ENCODE results near the gene CRIM1.
A peak's percentile ranks its signal among the peaks of the same experiment; 100 is the strongest.

The CRIM1 gene

DNA sequence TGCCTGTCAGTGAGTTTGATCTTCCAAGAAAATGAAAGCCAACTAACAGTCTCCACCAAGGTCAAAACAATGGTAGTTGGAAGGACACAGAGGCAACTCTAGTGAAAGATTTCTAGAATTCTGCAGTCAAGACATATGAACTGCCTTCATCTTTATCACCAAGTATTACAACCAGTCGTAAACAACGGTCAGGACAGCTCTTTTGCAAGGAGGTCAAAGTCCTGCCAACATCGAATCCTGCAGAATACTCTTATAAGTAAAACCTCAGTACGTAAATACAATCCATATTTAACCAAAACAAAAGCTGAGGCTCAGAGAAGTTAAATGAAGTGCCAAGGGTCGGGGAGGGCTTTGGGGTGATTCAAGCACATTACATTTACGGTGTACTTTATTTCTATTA, 239.3 kb downstream of the CRIM1 start:
- intact Hi-C loops (cut with DNase I), result loop anchor here (5.0 kb wide), 2 partner anchors 33 to 238 kb away; partner anchors contain the start of gene CRIM1
- no peak for DNase-seq

DNA sequence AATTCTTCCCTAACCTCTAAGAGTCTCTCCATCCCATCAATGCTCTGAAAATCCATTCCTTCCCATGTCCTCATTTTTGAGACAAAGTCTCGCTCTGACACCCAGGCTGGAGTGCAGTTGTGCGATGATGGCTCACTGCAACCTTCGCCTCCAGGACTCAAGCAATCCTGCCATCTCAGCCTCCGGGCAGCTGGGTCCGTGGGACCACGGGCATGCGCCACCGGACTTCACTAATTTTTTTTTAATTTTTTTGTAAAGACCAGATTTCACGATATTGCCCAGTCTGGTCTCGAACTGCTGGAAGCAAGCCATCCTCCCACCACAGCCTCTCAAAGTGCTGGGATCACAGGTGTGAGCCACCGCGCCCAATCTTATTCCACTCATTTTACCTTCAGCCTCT, 240.8 kb downstream of the CRIM1 start:
- intact Hi-C loops (cut with DNase I), result loop anchor here (5.0 kb wide), 2 partner anchors 34 to 239 kb away; partner anchors contain the start of gene CRIM1
- peak in 2 of 10 donors; percentile 68 to 73 for DNase-seq

DNA sequence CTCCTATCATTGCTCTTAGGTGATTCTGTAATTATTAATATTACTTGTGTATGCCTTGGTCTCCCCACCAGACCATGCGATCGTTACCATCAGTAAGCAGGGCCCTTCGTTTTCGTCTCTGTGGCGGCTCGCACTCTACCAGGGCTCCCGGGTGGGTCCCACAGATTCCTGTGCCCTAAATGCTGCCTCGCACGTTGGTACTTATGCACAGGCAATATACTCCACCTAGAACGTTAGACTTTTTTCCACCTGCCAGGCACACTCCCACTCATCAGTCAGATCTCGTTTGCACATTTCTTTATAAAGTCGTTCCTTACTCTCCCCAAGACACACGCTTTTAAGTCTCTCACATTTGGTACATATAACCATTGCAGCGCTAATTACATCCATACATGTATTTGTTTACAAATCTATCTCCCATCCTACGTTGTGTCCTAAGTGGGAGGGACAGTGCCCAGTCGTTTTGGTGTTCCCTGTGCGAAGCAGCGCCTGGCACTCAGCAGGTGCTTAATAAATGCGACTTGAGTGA, 241.5 kb downstream of the CRIM1 start:
- intact Hi-C loops (cut with DNase I), result loop anchor here (5.0 kb wide), 2 partner anchors 35 to 240 kb away; partner anchors contain the start of gene CRIM1
- DNase-seq, result peak in 1 of 10 donors; percentile 15

DNA sequence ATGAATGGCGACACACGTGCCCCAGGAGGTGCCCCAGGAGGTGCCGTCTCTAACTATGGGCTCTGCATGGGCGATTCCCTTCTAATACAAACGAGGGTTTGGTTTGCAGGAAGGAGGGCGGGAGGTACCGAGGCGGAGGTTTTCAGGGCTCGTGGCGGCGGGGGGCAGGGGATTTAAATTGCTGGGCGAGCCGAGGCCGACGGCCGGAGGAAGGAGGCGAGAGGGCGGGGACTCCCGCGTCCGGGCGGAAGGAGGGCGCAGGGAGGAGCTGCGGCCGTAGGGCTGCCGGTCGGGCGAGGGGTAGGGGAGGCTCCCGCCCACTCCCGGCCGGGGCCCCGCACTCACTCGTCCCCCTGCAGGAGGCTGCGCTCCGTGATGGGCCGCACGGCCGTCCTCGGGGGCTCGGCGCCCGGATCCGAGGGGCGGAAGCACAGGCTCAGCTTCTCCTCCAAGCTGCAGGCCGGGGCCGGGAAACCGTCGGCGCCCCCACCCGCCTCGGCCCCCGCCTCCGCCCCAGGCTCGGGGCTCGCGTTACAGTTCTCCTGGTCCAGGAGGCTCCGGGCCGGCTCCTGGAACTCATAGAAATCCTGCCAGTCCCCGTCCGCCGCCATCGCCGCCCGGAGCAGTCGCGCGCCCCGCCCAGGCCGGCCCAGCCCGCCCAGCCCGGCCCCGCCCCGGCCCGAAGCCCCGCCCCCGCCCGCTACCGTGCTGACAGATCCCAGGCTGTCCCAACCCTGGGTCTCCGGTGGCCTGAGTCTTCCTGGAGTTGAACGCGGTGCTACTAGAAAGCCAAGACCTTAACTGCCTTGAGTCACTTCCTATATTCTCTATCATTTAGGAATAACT, 242.2 kb downstream of the CRIM1 start, which contains the start of gene FEZ2:
Gene FEZ2 (minus strand): TSS at position 637 of the 846 bp plus-strand sequence. CDS start 26 bp downstream, at position 611.
- intact Hi-C loops (cut with DNase I), result loop anchor here (5.0 kb wide), 2 partner anchors 35 to 240 kb away; partner anchors contain the start of gene CRIM1
- DNase-seq, result peak; percentile 38 to 95 (median 66)

Data from posterior cingulate gyrus (tissue), 11 donors.